Measurements from ENCODE around the gene TNIK.

Gene TNIK

DNA sequence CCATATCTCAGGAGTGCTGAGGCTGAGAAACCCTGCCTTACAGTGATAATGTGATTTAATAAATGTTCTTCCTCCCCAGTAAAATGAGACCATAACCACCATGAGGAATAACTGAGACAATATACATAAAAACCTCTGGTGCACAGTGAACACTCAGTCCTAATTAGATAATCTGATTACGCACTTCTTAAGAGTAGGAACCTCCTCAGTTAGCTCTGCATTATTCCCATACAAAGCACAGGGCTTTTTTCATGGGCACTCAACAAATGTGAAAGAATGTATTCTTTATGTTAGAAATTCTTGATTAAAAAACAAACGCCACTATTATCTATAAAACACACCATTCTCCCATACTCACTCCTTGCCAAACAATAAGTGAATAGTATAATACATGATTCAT, 97.0 kb downstream of the TNIK start:
- DNase-seq (ENCODE audit: extremely low read depth, low read depth) = no peak
- TF ChIP-seq, protein P1, sequence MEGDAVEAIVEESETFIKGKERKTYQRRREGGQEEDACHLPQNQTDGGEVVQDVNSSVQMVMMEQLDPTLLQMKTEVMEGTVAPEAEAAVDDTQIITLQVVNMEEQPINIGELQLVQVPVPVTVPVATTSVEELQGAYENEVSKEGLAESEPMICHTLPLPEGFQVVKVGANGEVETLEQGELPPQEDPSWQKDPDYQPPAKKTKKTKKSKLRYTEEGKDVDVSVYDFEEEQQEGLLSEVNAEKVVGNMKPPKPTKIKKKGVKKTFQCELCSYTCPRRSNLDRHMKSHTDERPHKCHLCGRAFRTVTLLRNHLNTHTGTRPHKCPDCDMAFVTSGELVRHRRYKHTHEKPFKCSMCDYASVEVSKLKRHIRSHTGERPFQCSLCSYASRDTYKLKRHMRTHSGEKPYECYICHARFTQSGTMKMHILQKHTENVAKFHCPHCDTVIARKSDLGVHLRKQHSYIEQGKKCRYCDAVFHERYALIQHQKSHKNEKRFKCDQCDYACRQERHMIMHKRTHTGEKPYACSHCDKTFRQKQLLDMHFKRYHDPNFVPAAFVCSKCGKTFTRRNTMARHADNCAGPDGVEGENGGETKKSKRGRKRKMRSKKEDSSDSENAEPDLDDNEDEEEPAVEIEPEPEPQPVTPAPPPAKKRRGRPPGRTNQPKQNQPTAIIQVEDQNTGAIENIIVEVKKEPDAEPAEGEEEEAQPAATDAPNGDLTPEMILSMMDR (IDR thresholded peaks at IDR 0.05; ENCODE audit: low read depth, low read length) = no peak

DNA sequence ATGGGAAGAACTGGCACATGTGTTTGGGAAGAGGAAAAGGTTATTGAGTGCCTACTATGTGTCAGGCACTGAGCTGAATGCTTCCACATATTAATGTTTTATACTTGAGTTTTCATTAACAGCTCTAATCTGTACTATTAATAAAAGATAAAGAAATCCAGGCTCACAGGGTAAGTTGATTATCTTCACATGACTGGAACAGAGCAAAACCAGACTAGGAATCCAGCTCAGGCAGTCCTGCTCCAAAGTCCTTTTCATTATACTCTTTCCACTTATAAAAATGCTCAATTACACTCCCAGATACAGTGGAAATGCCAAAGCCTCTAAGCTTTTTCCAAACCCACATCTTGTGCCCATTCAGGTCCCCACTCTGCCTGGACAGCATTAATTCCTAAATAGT, 97.6 kb downstream of the TNIK start:
- DNase-seq (ENCODE audit: extremely low read depth, low read depth) = no peak
- TF ChIP-seq, protein P1 (IDR thresholded peaks at IDR 0.05; ENCODE audit: low read depth, low read length) = no peak

DNA sequence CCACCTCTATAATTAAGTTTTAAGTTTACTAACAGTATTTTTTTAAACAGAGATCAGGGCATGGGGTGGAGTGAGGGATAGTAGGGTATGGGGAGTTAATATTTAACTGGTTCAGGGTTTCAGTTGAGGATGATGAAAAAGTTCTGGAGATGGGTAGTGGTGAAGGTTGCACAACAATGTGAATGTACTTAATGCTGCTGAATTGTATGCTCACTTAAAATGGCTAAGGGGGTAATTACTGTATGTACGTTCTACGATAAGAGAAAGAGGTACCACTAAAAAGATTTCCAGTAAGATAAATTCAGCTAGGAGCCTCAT, 101.4 kb downstream of the TNIK start:
- DNase-seq (ENCODE audit: extremely low read depth, low read depth) = no peak

DNA sequence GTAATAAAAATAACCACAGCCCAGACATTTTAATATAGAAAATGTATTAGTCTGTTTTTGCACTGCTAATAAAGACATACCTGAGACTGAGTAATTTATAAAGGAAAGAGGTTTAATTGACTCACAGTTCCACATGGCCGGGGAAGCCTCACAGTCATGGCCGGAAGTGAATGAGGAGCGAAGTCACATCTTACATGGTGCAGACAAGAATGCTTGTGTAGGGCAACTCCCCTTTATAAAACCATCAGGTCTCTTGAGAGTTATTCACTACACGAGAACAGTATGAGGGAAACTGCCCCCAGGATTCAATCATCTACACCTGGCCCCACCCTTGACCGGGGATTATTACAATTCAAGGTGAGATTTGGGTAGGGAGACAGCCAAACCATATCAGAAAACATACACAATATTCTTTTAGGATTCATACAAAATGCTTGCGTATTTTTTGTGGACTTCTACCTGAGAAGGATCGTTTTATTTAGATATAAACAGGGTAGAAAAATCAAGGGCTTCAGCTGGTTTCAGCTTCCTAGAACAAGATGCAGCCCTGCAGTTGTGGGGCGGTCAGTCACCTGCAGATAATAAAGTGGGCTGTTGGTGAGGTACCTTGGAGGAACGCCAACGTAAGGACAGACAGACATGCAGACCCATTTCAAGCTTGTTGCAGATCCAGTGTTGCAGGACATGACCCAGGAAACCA, 101.9 kb downstream of the TNIK start:
- DNase-seq (ENCODE audit: extremely low read depth, low read depth) = no peak
- TF ChIP-seq, protein P1 (IDR thresholded peaks at IDR 0.05; ENCODE audit: low read depth, low read length) = no peak

More for the DNA sequence above, 101.4 kb downstream of the TNIK start:
- TF ChIP-seq, protein P1 (IDR thresholded peaks at IDR 0.05; ENCODE audit: low read depth, low read length) = no peak

DNA sequence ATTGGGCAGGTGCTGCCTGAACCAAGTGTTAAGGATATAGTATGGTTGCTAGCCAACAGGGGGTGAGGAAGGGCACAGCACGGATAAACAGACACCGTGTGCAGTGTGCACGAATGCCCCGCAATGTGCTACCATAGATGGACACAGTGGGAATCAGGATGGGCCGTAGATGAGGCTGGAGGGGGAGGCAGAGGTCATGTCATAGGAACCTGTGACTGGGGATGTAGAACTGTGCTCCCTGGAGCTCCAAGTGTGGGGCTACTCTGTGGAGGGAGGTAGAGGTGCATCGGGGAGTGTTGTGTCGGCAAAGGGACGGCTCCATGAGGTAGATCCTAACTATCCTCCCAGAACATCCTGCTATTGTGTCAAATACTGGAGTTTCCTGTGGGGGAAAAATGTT, 102.5 kb downstream of the TNIK start:
- DNase-seq (ENCODE audit: extremely low read depth, low read depth) = no peak
- TF ChIP-seq, protein P1 (IDR thresholded peaks at IDR 0.05; ENCODE audit: low read depth, low read length) = no peak

DNA sequence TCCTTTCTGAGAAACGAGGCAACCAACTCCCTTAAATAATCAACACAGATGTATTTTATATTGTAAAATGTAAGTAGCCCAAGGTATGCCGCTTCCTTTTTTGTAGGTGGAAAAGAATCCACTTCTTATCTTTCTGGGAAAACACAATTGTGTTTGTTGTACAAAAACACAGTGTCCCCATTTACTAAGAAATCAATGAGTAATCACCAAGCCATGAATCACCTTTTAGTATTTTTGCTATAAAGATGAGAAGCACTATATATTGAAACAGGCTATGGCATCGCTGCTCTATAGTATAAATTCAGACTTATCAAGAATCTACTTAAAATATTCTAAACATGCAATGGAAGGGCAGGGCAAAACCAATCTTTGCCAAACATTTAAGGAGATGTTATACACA, 104.0 kb downstream of the TNIK start:
- TF ChIP-seq, protein P1 (IDR thresholded peaks at IDR 0.05; ENCODE audit: low read depth, low read length) = no peak
- DNase-seq (ENCODE audit: extremely low read depth, low read depth) = no peak

DNA sequence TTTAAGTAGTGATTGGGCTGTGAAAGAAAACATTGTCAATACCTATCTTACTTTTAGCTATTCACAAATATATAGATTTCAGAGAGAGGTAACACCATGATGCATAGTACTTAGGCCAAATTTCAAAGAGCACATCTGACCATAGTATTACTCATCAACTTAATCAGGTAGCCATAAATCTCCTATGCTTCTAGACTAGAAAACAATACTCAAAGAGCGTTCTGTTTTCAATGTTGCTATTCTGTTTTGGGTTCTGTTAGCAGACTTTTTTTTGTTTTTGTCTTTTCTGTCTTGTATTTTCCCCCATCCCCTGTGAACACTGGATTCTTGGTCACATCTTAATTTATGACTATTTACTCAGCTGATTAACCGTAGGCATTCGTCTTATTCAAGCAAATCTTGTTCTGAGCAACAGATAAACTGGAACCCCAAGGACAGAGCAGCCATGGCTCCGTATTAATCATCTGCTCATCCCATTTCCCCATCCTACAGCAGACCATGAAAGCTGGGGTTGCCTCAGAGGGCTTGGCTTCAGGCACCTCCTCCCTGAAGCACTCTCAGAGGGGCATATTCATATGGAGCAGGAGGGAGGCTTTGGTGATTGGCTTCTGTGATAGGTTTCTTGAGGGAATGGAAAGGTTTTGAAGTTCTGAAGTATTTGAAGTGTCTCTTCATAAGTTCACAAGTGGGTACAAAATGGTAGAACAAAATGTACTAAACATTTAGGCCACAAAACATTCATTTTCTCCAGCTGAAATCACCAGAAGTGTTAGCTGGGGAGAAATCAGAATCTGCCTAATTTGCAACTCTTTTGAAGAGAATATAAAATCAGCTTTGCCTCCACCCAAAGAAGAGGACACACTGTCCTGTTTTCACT, 105.3 kb downstream of the TNIK start:
- TF ChIP-seq, protein P1 (IDR thresholded peaks at IDR 0.05; ENCODE audit: low read depth, low read length) = no peak
- no peak for DNase-seq (ENCODE audit: extremely low read depth, low read depth)

Measured in AG09319 (cell line).